OCI-LY1 (cell line): ENCODE results near the gene PPIP5K1.

Experiments
- H2AFZ ChIP-seq: fragments of 200-600 bp; sonication (generic), shearing (Covaris generic); 2 replicates; pipeline ENCODE4 v1.6.0; 2014; ENCODE audit warnings: antibody characterized with exemption, mild to moderate bottlenecking, low read length
- H3F3A ChIP-seq: fragments of 200-600 bp; sonication (generic), shearing (Covaris generic); 2 replicates; pipeline ENCODE4 v1.6.0; 2014; ENCODE audit warnings: mild to moderate bottlenecking, antibody characterized with exemption, low read length, moderate library complexity; ENCODE audit not compliant: insufficient read depth
- H3K27ac ChIP-seq: fragments of 200-600 bp; sonication (generic); 2 replicates; pipeline ENCODE4 v1.5.1; 2014; ENCODE audit warnings: low read length, mixed run types, mild to moderate bottlenecking, low read depth; ENCODE audit not compliant: poor library complexity, severe bottlenecking
- H3K27me3 ChIP-seq: fragments of 200-600 bp; sonication (generic); 2 replicates; pipeline ENCODE4 v1.6.0; 2014; ENCODE audit warnings: antibody characterized with exemption, mild to moderate bottlenecking, low read length, moderate library complexity; ENCODE audit not compliant: insufficient read depth
- H3K36me3 ChIP-seq: fragments of 200-600 bp; sonication (generic); 2 replicates; pipeline ENCODE4 v1.6.1; 2014; ENCODE audit warnings: mild to moderate bottlenecking, antibody characterized with exemption, low read length, moderate library complexity, mixed read lengths; ENCODE audit not compliant: insufficient read depth
- H3K4me1 ChIP-seq: fragments of 200-600 bp; sonication (generic); 2 replicates; pipeline ENCODE4 v1.5.1; 2014; ENCODE audit warnings: mild to moderate bottlenecking, low read length, moderate library complexity; ENCODE audit not compliant: insufficient read depth, severe bottlenecking
- H3K4me2 ChIP-seq: fragments of 200-600 bp; sonication (generic), shearing (Covaris generic); 2 replicates; pipeline ENCODE4 v1.6.1; 2014; ENCODE audit warnings: low read length
- H3K4me3 ChIP-seq: fragments of 200-600 bp; sonication (generic); 2 replicates; pipeline ENCODE4 v1.5.1; 2014; ENCODE audit warnings: low read length, low read depth, mild to moderate bottlenecking, mixed read lengths; ENCODE audit not compliant: poor library complexity, severe bottlenecking
- H3K79me2 ChIP-seq: fragments of 200-600 bp; shearing (Covaris generic); 2 replicates; pipeline ENCODE4 v1.6.1; 2016; ENCODE audit warnings: mixed run types, low read length, mixed read lengths; ENCODE audit not compliant: insufficient read depth
- H3K9ac ChIP-seq: fragments of 200-600 bp; sonication (generic), shearing (Covaris generic); 2 replicates; pipeline ENCODE4 v1.6.1; 2014; ENCODE audit warnings: mild to moderate bottlenecking, low read length, mixed read lengths
- H3K9me2 ChIP-seq: fragments of 200-600 bp; sonication (generic), shearing (Covaris generic); 2 replicates; pipeline ENCODE4 v1.6.1; 2014; ENCODE audit warnings: low read depth, mild to moderate bottlenecking, low read length, mixed read lengths
- H3K9me3 ChIP-seq: fragments of 200-600 bp; shearing (Covaris generic); 2 replicates; pipeline ENCODE4 v1.6.1; 2014; ENCODE audit warnings: low read length, mixed read lengths
- H4K20me1 ChIP-seq: fragments of 200-600 bp; sonication (generic), shearing (Covaris generic); 2 replicates; pipeline ENCODE4 v1.6.0; 2016; ENCODE audit warnings: mild to moderate bottlenecking, low read length; ENCODE audit not compliant: insufficient read depth
- EZH2 ChIP-seq: fragments of 200-600 bp; sonication (generic), shearing (Covaris generic); IDR thresholded peaks from 2 replicates; pipeline ENCODE4 v1.8.0; 2017; ENCODE audit warnings: borderline replicate concordance, mixed run types, mild to moderate bottlenecking, antibody characterized with exemption, low read length, moderate library complexity, mixed read lengths
- TF ChIP-seq, protein P1 (sequence below): fragments of 200-600 bp; sonication (generic), shearing (Covaris generic); IDR thresholded peaks from 2 replicates; pipeline ENCODE4 v1.5.1; 2017; ENCODE audit warnings: mild to moderate bottlenecking, antibody characterized with exemption, low read length, moderate library complexity, mixed read lengths

The PPIP5K1 gene

DNA sequence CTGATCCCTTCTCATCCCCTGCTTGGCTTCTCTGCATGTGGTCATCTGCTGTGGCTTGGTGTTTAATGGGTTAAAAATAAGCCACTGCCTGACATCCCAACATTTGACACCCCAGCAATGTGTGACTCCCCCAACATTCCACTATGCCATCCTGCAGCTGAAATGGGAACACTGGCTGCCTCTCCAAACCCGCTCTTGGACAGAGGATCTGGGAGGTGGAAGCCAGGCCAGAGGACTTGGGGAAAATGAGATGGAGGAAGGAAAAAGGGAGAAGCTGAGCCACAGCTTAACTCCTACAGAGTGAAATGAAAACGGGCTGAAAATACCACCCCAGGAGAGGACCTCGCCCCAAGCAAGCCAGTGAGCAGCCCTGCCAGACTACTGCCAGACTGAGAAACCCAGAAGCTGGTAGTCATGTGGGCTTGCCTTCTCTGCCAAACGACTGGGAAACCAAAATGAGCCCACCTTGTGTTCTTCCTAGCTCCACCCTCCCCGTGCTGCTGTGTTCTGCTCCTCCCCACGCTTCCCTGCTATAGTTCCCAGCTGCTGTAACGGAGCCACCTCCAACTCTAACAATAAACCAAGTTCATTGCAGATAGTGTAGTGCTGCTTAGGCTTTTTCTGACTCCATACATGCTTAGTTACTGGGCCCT, 58.9 kb downstream of the PPIP5K1 start:
- Histone ChIP-seq H3K9ac (no peak overlapping the region), H3K9me2 (no peaks in the 10 kb centered on the region), H3K27ac (no peak overlapping the region), H3K4me3 (no peak overlapping the region), H3K27me3 (no peaks in the 10 kb centered on the region), H3K4me2 (no peak overlapping the region), H3K36me3 (peaks cover 6% of the 10 kb centered on the region; the same call in 1 of the 2 replicates), H3K4me1 (no peaks in the 10 kb centered on the region), H3K9me3 (no peaks in the 10 kb centered on the region), H4K20me1 (no peaks in the 10 kb centered on the region), H3K79me2 (no peaks in the 10 kb centered on the region), H3F3A (no peaks in the 10 kb centered on the region), H2AFZ (no peak overlapping the region)
- TF ChIP-seq, protein P1, sequence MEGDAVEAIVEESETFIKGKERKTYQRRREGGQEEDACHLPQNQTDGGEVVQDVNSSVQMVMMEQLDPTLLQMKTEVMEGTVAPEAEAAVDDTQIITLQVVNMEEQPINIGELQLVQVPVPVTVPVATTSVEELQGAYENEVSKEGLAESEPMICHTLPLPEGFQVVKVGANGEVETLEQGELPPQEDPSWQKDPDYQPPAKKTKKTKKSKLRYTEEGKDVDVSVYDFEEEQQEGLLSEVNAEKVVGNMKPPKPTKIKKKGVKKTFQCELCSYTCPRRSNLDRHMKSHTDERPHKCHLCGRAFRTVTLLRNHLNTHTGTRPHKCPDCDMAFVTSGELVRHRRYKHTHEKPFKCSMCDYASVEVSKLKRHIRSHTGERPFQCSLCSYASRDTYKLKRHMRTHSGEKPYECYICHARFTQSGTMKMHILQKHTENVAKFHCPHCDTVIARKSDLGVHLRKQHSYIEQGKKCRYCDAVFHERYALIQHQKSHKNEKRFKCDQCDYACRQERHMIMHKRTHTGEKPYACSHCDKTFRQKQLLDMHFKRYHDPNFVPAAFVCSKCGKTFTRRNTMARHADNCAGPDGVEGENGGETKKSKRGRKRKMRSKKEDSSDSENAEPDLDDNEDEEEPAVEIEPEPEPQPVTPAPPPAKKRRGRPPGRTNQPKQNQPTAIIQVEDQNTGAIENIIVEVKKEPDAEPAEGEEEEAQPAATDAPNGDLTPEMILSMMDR: no peak
- no peak for TF ChIP-seq EZH2

DNA sequence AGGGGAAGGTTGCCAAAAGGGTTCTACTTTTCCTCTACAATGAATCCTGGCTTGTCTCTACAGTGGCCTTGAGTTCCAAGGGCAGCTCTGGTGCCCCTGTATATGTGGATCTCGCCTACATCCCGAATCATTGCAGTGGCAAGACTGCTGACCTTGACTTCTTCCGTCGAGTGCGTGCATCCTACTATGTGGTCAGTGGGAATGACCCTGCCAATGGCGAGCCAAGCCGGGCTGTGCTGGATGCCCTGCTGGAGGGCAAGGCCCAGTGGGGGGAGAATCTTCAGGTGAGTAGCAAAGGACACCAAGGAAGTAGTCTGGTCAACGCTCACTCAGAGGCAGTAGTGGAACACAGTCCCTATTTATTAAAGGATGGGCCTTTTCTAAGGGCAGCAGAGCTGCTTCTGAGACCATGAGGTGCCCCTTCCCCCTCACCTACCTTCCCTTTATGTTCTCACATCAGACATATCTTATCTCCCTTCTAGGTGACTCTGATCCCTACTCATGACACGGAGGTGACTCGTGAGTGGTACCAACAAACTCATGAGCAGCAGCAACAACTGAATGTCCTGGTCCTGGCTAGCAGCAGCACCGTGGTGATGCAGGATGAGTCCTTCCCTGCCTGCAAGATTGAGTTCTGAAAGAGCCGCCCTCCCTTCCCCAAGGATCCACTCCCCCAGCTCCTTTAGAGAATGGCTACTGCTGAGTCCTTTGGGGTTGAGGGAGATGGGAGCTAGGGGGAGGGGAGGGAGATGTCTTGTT, 60.2 kb downstream of the PPIP5K1 start:
- H2AFZ ChIP-seq: no peak overlapping the region
- no peak overlapping the region for H3K27ac ChIP-seq
- no peaks in the 10 kb centered on the region for H4K20me1 ChIP-seq
- H3K9me3 ChIP-seq: no peaks in the 10 kb centered on the region
- TF ChIP-seq, protein P1: no peak
- TF ChIP-seq EZH2: no peak
- H3F3A ChIP-seq: no peaks in the 10 kb centered on the region
- no peaks in the 10 kb centered on the region for H3K9me2 ChIP-seq
- H3K79me2 ChIP-seq: no peaks in the 10 kb centered on the region
- no peak overlapping the region for H3K9ac ChIP-seq
- no peak overlapping the region for H3K4me2 ChIP-seq
- H3K4me3 ChIP-seq: no peak overlapping the region
- H3K4me1 ChIP-seq: no peaks in the 10 kb centered on the region
- H3K27me3 ChIP-seq: no peaks in the 10 kb centered on the region
- H3K36me3 ChIP-seq: peaks cover 3% of the 10 kb centered on the region; the same call in 1 of the 2 replicates

DNA sequence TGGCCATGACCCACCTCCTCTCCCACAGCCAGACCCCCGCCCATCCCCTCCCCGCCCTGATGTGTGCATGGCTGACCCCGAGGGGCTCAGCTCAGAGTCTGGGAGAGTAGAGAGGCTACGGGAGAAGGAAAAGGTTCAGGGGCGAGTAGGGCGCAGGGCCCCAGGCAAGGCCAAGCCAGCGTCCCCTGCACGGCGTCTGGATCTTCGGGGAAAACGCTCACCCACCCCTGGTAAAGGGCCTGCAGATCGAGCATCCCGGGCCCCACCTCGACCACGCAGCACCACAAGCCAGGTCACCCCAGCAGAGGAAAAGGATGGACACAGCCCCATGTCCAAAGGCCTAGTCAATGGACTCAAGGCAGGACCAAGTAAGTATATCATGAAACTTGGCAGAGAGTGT, 60.9 kb downstream of the PPIP5K1 start:
- H3K4me3 ChIP-seq: no peak overlapping the region
- no peak overlapping the region for H3K9ac ChIP-seq
- H4K20me1 ChIP-seq: no peaks in the 10 kb centered on the region
- no peak for TF ChIP-seq EZH2
- TF ChIP-seq, protein P1: no peak
- H2AFZ ChIP-seq: no peak overlapping the region
- H3K79me2 ChIP-seq: no peaks in the 10 kb centered on the region
- no peaks in the 10 kb centered on the region for H3K4me1 ChIP-seq
- H3K27me3 ChIP-seq: no peaks in the 10 kb centered on the region
- H3K4me2 ChIP-seq: no peak overlapping the region
- peaks cover 4% of the 10 kb centered on the region; the same call in 1 of the 2 replicates for H3K36me3 ChIP-seq
- H3K27ac ChIP-seq: no peak overlapping the region
- H3F3A ChIP-seq: no peaks in the 10 kb centered on the region
- H3K9me3 ChIP-seq: no peaks in the 10 kb centered on the region
- no peaks in the 10 kb centered on the region for H3K9me2 ChIP-seq
